Mucosa of rectum (tissue), 2 donors: ENCODE data around the gene GINS3.
"Not testable (repeated sequence)": the region's sequence is repeated elsewhere in the genome, so short reads cannot be mapped to it uniquely, and the experiment has no call there.

Experiments used
- H3K27ac ChIP-seq, 2 donors: one replicate each; pipeline ENCODE4 v1.7.0; 2013; ENCODE audit warnings: inconsistent platforms in 2 of 2, low read depth in 2 of 2, low read length in 2 of 2
- H3K27me3 ChIP-seq, 2 donors: one replicate each; pipeline ENCODE4 v1.7.0; 2013; ENCODE audit warnings: low read length in 2 of 2; ENCODE audit not compliant: control insufficient read depth in 2 of 2, insufficient read depth in 2 of 2
- H3K36me3 ChIP-seq, 2 donors: one replicate each; pipeline ENCODE4 v1.7.0; 2013; ENCODE audit warnings: low read length in 2 of 2; ENCODE audit not compliant: control insufficient read depth in 2 of 2, insufficient read depth in 2 of 2
- H3K4me1 ChIP-seq, 2 donors: one replicate each; pipeline ENCODE4 v1.7.0; 2013; ENCODE audit warnings: low read length in 2 of 2, mild to moderate bottlenecking in 1 of 2; ENCODE audit not compliant: control insufficient read depth in 2 of 2, insufficient read depth in 2 of 2
- H3K4me3 ChIP-seq, 2 donors: one replicate each; pipeline ENCODE4 v1.7.0; 2013; ENCODE audit warnings: low read length in 2 of 2
- H3K9ac ChIP-seq, 2 donors: one replicate each; pipeline ENCODE4 v1.7.0; 2013; ENCODE audit warnings: low read length in 2 of 2, low read depth in 1 of 2, mild to moderate bottlenecking in 1 of 2
- H3K9me3 ChIP-seq, 2 donors: one replicate each; pipeline ENCODE4 v1.7.0; 2013; ENCODE audit warnings: low read length in 2 of 2; ENCODE audit not compliant: control insufficient read depth in 2 of 2
- donor health status: healthy.
- donor health status: Normal muscosa, but diverticular disease.

GINS3 gene

GRCh38 chr16:58411736-58412614 is 19.7 kb downstream of the GINS3 start:
- no peaks in the 10 kb centered on the region for H3K9me3 ChIP-seq
- H3K27ac ChIP-seq: no peak overlapping the region
- no peak overlapping the region for H3K9ac ChIP-seq
- H3K36me3 ChIP-seq: no peaks in the 10 kb centered on the region
- no peak overlapping the region for H3K4me3 ChIP-seq
- H3K27me3 ChIP-seq: no peaks in the 10 kb centered on the region
- no peaks in the 10 kb centered on the region for H3K4me1 ChIP-seq

GRCh38 chr16:58412615-58412970 is 20.3 kb downstream of the GINS3 start:
- H3K9me3 ChIP-seq, H3K36me3 ChIP-seq, H3K4me1 ChIP-seq, H3K4me3 ChIP-seq, H3K27ac ChIP-seq, H3K27me3 ChIP-seq, H3K9ac ChIP-seq: not testable (repeated sequence)

GRCh38 chr16:58413359-58413758 is 21.1 kb downstream of the GINS3 start:
- Histone ChIP-seq H3K4me3 (no peak overlapping the region), H3K27me3 (no peaks in the 10 kb centered on the region), H3K9me3 (no peaks in the 10 kb centered on the region), H3K4me1 (no peaks in the 10 kb centered on the region), H3K27ac (no peak overlapping the region), H3K36me3 (no peaks in the 10 kb centered on the region), H3K9ac (no peak overlapping the region)

- H3K4me3 ChIP-seq: no peak overlapping the region
- no peak overlapping the region for H3K9ac ChIP-seq
- no peaks in the 10 kb centered on the region for H3K27me3 ChIP-seq
- no peaks in the 10 kb centered on the region for H3K36me3 ChIP-seq
- no peaks in the 10 kb centered on the region for H3K4me1 ChIP-seq
- no peak overlapping the region for H3K27ac ChIP-seq
- H3K9me3 ChIP-seq: no peaks in the 10 kb centered on the region
Measured at GRCh38 chr16:58415003-58415402, 22.7 kb downstream of the GINS3 start.

GRCh38 chr16:58415961-58416360 is 23.7 kb downstream of the GINS3 start:
- not testable (repeated sequence) for H3K4me1 ChIP-seq, H3K9ac ChIP-seq, H3K27me3 ChIP-seq, H3K36me3 ChIP-seq, H3K27ac ChIP-seq, H3K4me3 ChIP-seq, H3K9me3 ChIP-seq

- H3K4me1 ChIP-seq: no peaks in the 10 kb centered on the region
Measured at GRCh38 chr16:58417035-58417434, 24.8 kb downstream of the GINS3 start.

GRCh38 chr16:58417600-58417999 is 25.3 kb downstream of the GINS3 start:
- Histone ChIP-seq H3K36me3 (no peaks in the 10 kb centered on the region), H3K9me3 (no peaks in the 10 kb centered on the region), H3K27ac (no peak overlapping the region), H3K4me3 (no peak overlapping the region), H3K27me3 (no peaks in the 10 kb centered on the region), H3K4me1 (no peaks in the 10 kb centered on the region), H3K9ac (no peak overlapping the region)

More at GRCh38 chr16:58417035-58417434, 24.8 kb downstream of the GINS3 start:
- no peak overlapping the region for H3K27ac ChIP-seq
- H3K27me3 ChIP-seq: no peaks in the 10 kb centered on the region
- H3K9ac ChIP-seq: no peak overlapping the region
- no peaks in the 10 kb centered on the region for H3K9me3 ChIP-seq
- H3K4me3 ChIP-seq: no peak overlapping the region
- no peaks in the 10 kb centered on the region for H3K36me3 ChIP-seq

GRCh38 chr16:58418026-58418425 is 25.8 kb downstream of the GINS3 start:
- Histone ChIP-seq H3K27ac (no peak overlapping the region), H3K36me3 (no peaks in the 10 kb centered on the region), H3K4me3 (no peak overlapping the region), H3K27me3 (no peaks in the 10 kb centered on the region), H3K9me3 (no peaks in the 10 kb centered on the region), H3K9ac (no peak overlapping the region), H3K4me1 (no peaks in the 10 kb centered on the region)

- Histone ChIP-seq H3K9me3 (no peaks in the 10 kb centered on the region), H3K4me3 (no peak overlapping the region), H3K4me1 (no peaks in the 10 kb centered on the region), H3K9ac (no peak overlapping the region), H3K27ac (no peak overlapping the region), H3K27me3 (no peaks in the 10 kb centered on the region), H3K36me3 (no peaks in the 10 kb centered on the region)
Measured at GRCh38 chr16:58418601-58419000, 26.3 kb downstream of the GINS3 start.

- Histone ChIP-seq H3K27ac (no peak overlapping the region), H3K9me3 (no peaks in the 10 kb centered on the region), H3K9ac (no peak overlapping the region), H3K36me3 (no peaks in the 10 kb centered on the region), H3K4me1 (no peaks in the 10 kb centered on the region), H3K4me3 (no peak overlapping the region), H3K27me3 (no peaks in the 10 kb centered on the region)
Measured at GRCh38 chr16:58419241-58419990, 27.1 kb downstream of the GINS3 start.
